Prostate gland (tissue), 2 donors: Measurements from ENCODE around the gene STAT1. TPM values are rescaled to one million over a fixed set of nuclear protein-coding genes. Genes with fewer than 3 reads are reported as not detected.

ENCODE experiments used
- DNase-seq: peaks from one replicate; pipeline ENCODE4 v3.0.0-alpha.2; 2019; ENCODE audit warnings: low spot score
- H3K27ac ChIP-seq, 2 donors: fragments of 200-600 bp; sonication (generic); 2 replicates each; pipeline ENCODE4 v1.5.1; 2017 to 2019
- H3K27me3 ChIP-seq: fragments of 200-600 bp; sonication (generic); replicated peaks from 2 replicates; pipeline ENCODE4 v1.5.1; 2019; ENCODE audit not compliant: insufficient read depth
- H3K36me3 ChIP-seq, 2 donors: fragments of 200-600 bp; sonication (generic); 1 replicate in 1 of 2; 2 replicates in 1 of 2; pipeline versions ENCODE4 v1.5.1 to v1.8.1; 2017 to 2019
- H3K4me1 ChIP-seq: fragments of 200-600 bp; sonication (generic); replicated peaks from 2 replicates; pipeline ENCODE4 v1.5.1; 2019
- H3K4me3 ChIP-seq, 2 donors: fragments of 200-600 bp; sonication (generic); 2 replicates each; pipeline ENCODE4 v1.5.1; 2017 to 2019
- H3K9me3 ChIP-seq: fragments of 200-600 bp; sonication (generic); 2 replicates; pipeline ENCODE4 v1.5.1; 2017
- CTCF ChIP-seq, 4 experiments: fragments of 200-600 bp in 2 of 4; fragments of 450-650 bp in 2 of 4; sonication (generic) in 2 of 4; IDR thresholded peaks; 1 replicate in 3 of 4; 2 replicates in 1 of 4; pipeline ENCODE4 v1.5.1; 2016 to 2019; ENCODE audit warnings: antibody characterized with exemption in 4 of 4, mild to moderate bottlenecking in 2 of 4, moderate library complexity in 2 of 4
- POLR2A ChIP-seq: fragments of 450-650 bp; IDR thresholded peaks from one replicate; pipeline ENCODE4 v1.6.1; 2016; ENCODE audit warnings: antibody characterized with exemption, mild to moderate bottlenecking
- POLR2AphosphoS5 ChIP-seq: sonication (generic); formaldehyde crosslinking; IDR thresholded peaks from one replicate; pipeline ENCODE4 v1.6.1; 2017; ENCODE audit warnings: antibody characterized with exemption
- WGBS: methylation state at CpG from one replicate; pipeline ENCODE4 v1.1.5; 2018; 5-methylcytosine and 5-hydroxymethylcytosine counted together
- intact Hi-C: fragments of 100-400 bp; cut with DNase I; formaldehyde crosslinking; loops from one replicate; pipeline ENCODE4 v1.14.2; 2022
- total RNA-seq, 2 donors: library from RNA; depleted of rRNA; stranded (reverse); fragments of >200 nt; gene quantifications; one replicate each; pipeline ENCODE4 v1.1.0, GENCODE V29; 2016

The STAT1 gene
- total RNA-seq, 2 donors from 2014 or later = 53.3 to 64.1 TPM

GRCh38 chr2:190986221-190986953, 27.6 kb downstream of the STAT1 start:
- 81% methylated on average over 13 of the region's 13 CpGs for WGBS
- DNase-seq = no peak
- TF ChIP-seq POLR2AphosphoS5 (no peak), POLR2A (no peak), CTCF (IDR thresholded peaks at IDR 0.05) (no peak)
- H3K36me3 ChIP-seq = peaks cover 9 to 10% of the 10 kb centered on the region in 2 donors
- H3K4me1 ChIP-seq = no peaks in the 10 kb centered on the region
- H3K4me3 ChIP-seq = no peak overlapping the region
- intact Hi-C loops = no loop called here
- no peaks in the 10 kb centered on the region for H3K27me3 ChIP-seq
- no peaks in the 10 kb centered on the region for H3K9me3 ChIP-seq
- no peak overlapping the region for H3K27ac ChIP-seq

- Histone ChIP-seq H3K4me1 (no peaks in the 10 kb centered on the region), H3K27ac (no peak overlapping the region), H3K9me3 (no peaks in the 10 kb centered on the region), H3K4me3 (no peak overlapping the region), H3K36me3 (peaks cover 9 to 10% of the 10 kb centered on the region in 2 donors), H3K27me3 (no peaks in the 10 kb centered on the region)
- 93% methylated on average over 5 of the region's 5 CpGs for WGBS
- DNase-seq = no peak
- TF ChIP-seq POLR2A (no peak), CTCF (IDR thresholded peaks at IDR 0.05) (no peak), POLR2AphosphoS5 (no peak)
- intact Hi-C loops = no loop called here
Measured at GRCh38 chr2:190984595-190984994, 29.4 kb downstream of the STAT1 start.

GRCh38 chr2:190982262-190983034, 31.5 kb downstream of the STAT1 start:
- peaks cover 5 to 14% of the 10 kb centered on the region in 2 donors for H3K36me3 ChIP-seq

GRCh38 chr2:190981733-190982132, 32.2 kb downstream of the STAT1 start:
- TF ChIP-seq CTCF (IDR thresholded peaks at IDR 0.05) = no peak
- no peak for TF ChIP-seq POLR2AphosphoS5
- no peak for TF ChIP-seq POLR2A
- Histone ChIP-seq H3K27me3 (no peaks in the 10 kb centered on the region), H3K4me1 (no peaks in the 10 kb centered on the region), H3K36me3 (peaks cover 6 to 14% of the 10 kb centered on the region in 2 donors), H3K27ac (no peak overlapping the region), H3K4me3 (no peak overlapping the region), H3K9me3 (no peaks in the 10 kb centered on the region)
- WGBS = 93% methylated on average over 1 of the region's 1 CpG
- intact Hi-C loops = no loop called here
- no peak for DNase-seq

More at GRCh38 chr2:190982262-190983034, 31.5 kb downstream of the STAT1 start:
- Histone ChIP-seq H3K27me3 (no peaks in the 10 kb centered on the region), H3K4me1 (no peaks in the 10 kb centered on the region), H3K4me3 (no peak overlapping the region), H3K9me3 (no peaks in the 10 kb centered on the region), H3K27ac (no peak overlapping the region)
- WGBS = 93% methylated on average over 8 of the region's 8 CpGs
- intact Hi-C loops = no loop called here
- no peak for TF ChIP-seq POLR2AphosphoS5
- no peak for TF ChIP-seq POLR2A
- no peak for TF ChIP-seq CTCF (IDR thresholded peaks at IDR 0.05)
- DNase-seq = no peak
